ENCODE data around the gene ACOX3. TPM values are rescaled to one million over a fixed set of nuclear protein-coding genes. Genes with fewer than 3 reads are reported as not detected.
A peak's percentile ranks its signal among the peaks of the same experiment; 100 is the strongest.

Gene ACOX3
- total and polyA plus RNA-seq, 10 of the 15 experiments (the other 5 are each of a cell fraction or from before 2014, with no cell fraction given): 2.0 to 24.5 (median 14.0) TPM

DNA sequence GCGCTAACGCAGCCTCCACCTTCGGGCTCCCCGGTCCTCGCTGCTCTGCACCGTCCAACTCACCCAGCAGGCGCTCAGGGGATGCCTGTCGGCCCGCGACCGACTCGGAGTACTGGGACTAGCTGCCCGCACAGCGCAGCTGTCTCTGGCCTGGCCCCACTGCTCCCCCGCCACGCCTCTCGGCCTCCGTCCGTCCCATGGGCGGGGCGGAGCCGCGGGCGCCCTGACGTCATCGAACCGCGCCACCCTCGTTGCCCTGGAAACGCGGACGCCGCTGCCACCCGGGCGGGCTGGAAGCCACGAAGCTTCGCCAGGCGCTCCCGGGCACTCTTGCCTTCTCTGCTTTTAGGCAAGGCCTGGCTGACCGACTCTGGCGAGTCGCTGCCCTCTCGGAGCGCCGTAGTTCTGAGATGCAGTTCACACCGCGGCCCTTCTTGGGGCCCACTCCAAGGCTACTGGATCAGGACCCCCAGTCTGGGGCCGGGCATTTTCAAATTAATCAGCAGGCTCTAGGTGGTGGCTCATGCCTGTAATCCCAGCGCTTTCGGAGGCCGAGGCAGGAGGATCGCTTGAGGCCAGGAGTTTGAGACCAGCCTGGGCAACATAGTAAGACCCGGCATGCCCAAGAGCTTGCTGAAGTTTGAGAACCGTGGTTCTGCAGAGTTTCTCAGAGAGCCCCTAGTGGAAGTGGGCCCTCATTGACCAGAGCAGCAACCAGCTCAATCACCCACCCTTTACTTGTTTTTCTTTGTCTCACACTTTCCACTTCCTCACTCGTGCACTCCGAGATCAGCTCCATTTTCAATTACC is 12.0 kb downstream of the ACOX3 start (continued):
- TF ChIP-seq, protein P1, sequence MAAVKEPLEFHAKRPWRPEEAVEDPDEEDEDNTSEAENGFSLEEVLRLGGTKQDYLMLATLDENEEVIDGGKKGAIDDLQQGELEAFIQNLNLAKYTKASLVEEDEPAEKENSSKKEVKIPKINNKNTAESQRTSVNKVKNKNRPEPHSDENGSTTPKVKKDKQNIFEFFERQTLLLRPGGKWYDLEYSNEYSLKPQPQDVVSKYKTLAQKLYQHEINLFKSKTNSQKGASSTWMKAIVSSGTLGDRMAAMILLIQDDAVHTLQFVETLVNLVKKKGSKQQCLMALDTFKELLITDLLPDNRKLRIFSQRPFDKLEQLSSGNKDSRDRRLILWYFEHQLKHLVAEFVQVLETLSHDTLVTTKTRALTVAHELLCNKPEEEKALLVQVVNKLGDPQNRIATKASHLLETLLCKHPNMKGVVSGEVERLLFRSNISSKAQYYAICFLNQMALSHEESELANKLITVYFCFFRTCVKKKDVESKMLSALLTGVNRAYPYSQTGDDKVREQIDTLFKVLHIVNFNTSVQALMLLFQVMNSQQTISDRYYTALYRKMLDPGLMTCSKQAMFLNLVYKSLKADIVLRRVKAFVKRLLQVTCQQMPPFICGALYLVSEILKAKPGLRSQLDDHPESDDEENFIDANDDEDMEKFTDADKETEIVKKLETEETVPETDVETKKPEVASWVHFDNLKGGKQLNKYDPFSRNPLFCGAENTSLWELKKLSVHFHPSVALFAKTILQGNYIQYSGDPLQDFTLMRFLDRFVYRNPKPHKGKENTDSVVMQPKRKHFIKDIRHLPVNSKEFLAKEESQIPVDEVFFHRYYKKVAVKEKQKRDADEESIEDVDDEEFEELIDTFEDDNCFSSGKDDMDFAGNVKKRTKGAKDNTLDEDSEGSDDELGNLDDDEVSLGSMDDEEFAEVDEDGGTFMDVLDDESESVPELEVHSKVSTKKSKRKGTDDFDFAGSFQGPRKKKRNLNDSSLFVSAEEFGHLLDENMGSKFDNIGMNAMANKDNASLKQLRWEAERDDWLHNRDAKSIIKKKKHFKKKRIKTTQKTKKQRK (IDR thresholded peaks at IDR 0.05; ENCODE audit: low read depth, low read length): no peak
- TF ChIP-seq ZNF384 (IDR thresholded peaks at IDR 0.05; ENCODE audit: borderline replicate concordance, low read depth, low read length): no peak
- TF ChIP-seq, protein P2, sequence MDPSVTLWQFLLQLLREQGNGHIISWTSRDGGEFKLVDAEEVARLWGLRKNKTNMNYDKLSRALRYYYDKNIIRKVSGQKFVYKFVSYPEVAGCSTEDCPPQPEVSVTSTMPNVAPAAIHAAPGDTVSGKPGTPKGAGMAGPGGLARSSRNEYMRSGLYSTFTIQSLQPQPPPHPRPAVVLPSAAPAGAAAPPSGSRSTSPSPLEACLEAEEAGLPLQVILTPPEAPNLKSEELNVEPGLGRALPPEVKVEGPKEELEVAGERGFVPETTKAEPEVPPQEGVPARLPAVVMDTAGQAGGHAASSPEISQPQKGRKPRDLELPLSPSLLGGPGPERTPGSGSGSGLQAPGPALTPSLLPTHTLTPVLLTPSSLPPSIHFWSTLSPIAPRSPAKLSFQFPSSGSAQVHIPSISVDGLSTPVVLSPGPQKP (IDR thresholded peaks at IDR 0.05; ENCODE audit: low read depth, low read length): no peak
- peak; percentile 29 to 88; a peak in 2 of 4 replicates for TF ChIP-seq SRF (IDR thresholded peaks at IDR 0.05; ENCODE audit: low read depth in 2 of 2, low read length in 2 of 2)
- TF ChIP-seq TBL1XR1 (IDR thresholded peaks at IDR 0.05; ENCODE audit: low read depth, low read length): peak; percentile 13; the same call in 1 of the 2 replicates
- no peak for TF ChIP-seq PML (IDR thresholded peaks at IDR 0.05; ENCODE audit: low read length)
- TF ChIP-seq, protein P3, sequence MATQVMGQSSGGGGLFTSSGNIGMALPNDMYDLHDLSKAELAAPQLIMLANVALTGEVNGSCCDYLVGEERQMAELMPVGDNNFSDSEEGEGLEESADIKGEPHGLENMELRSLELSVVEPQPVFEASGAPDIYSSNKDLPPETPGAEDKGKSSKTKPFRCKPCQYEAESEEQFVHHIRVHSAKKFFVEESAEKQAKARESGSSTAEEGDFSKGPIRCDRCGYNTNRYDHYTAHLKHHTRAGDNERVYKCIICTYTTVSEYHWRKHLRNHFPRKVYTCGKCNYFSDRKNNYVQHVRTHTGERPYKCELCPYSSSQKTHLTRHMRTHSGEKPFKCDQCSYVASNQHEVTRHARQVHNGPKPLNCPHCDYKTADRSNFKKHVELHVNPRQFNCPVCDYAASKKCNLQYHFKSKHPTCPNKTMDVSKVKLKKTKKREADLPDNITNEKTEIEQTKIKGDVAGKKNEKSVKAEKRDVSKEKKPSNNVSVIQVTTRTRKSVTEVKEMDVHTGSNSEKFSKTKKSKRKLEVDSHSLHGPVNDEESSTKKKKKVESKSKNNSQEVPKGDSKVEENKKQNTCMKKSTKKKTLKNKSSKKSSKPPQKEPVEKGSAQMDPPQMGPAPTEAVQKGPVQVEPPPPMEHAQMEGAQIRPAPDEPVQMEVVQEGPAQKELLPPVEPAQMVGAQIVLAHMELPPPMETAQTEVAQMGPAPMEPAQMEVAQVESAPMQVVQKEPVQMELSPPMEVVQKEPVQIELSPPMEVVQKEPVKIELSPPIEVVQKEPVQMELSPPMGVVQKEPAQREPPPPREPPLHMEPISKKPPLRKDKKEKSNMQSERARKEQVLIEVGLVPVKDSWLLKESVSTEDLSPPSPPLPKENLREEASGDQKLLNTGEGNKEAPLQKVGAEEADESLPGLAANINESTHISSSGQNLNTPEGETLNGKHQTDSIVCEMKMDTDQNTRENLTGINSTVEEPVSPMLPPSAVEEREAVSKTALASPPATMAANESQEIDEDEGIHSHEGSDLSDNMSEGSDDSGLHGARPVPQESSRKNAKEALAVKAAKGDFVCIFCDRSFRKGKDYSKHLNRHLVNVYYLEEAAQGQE (IDR thresholded peaks at IDR 0.05; ENCODE audit: low read depth, low read length): no peak
- TF ChIP-seq ZNF217 (IDR thresholded peaks at IDR 0.05): no peak
- TF ChIP-seq CHD1 (IDR thresholded peaks at IDR 0.05; ENCODE audit: low read depth, low read length): no peak
- peak; percentile 85 for TF ChIP-seq HCFC1 (IDR thresholded peaks at IDR 0.05; ENCODE audit: low read length)
- 0 out of 2 replicates have a peak, but pooled peaks have one; percentile 47 for TF ChIP-seq CBFB (IDR thresholded peaks at IDR 0.05; ENCODE audit: low read depth)
- no peak for TF ChIP-seq ASH2L (IDR thresholded peaks at IDR 0.05; ENCODE audit: borderline replicate concordance, low read depth)
- TF ChIP-seq, protein P4, sequence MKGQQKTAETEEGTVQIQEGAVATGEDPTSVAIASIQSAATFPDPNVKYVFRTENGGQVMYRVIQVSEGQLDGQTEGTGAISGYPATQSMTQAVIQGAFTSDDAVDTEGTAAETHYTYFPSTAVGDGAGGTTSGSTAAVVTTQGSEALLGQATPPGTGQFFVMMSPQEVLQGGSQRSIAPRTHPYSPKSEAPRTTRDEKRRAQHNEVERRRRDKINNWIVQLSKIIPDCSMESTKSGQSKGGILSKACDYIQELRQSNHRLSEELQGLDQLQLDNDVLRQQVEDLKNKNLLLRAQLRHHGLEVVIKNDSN (IDR thresholded peaks at IDR 0.05; ENCODE audit: borderline replicate concordance, extremely low read length, insufficient read depth, low read depth, low read length): no peak
- peak in 1 of 2 experiments; percentile 4; a peak in 1 of 3 replicates for TF ChIP-seq EGR1 (IDR thresholded peaks at IDR 0.05; ENCODE audit: borderline replicate concordance in 1 of 2, low read depth in 2 of 2, low read length in 2 of 2)
- no peak for TF ChIP-seq SUPT20H (IDR thresholded peaks at IDR 0.05; ENCODE audit: borderline replicate concordance, control insufficient read depth, low read depth, low read length)
- no peak for TF ChIP-seq NFYA (IDR thresholded peaks at IDR 0.05; ENCODE audit: borderline replicate concordance, low read depth, low read length)
- no peak for TF ChIP-seq ETV6 (conservative IDR thresholded peaks at IDR 0.05 in 1 of 2, IDR thresholded peaks at IDR 0.05 in 1 of 2; ENCODE audit: borderline replicate concordance in 1 of 2, low read depth in 1 of 2)
- TF ChIP-seq MXI1 (IDR thresholded peaks at IDR 0.05; ENCODE audit: low read depth, low read length): peak; percentile 98
- TF ChIP-seq ZNF207 (IDR thresholded peaks at IDR 0.05; ENCODE audit: borderline replicate concordance): peak; percentile 63; the same call in 1 of the 2 replicates
- TF ChIP-seq POLR2AphosphoS2 (IDR thresholded peaks at IDR 0.05; ENCODE audit: low read depth, low read length): peak; percentile 87
